HEK293 (cell line): Measurements from ENCODE around the gene KLHL18.

Experiments
- CTCF ChIA-PET: fragments of 350-600 bp; formaldehyde crosslinking; extraction: SDS; loops from one replicate; lab custom pipeline; 2021; ENCODE audit warnings: antibody characterized with exemption; lab: Yijun Ruan, JAX
- POLR2A ChIA-PET: fragments of 300-600 bp; formaldehyde crosslinking; extraction: SDS; loops from one replicate; lab custom pipeline; 2020; ENCODE audit warnings: antibody characterized with exemption, inconsistent platforms; lab: Yijun Ruan, JAX
- H3K27ac ChIP-seq: fragments of 200-500 bp; sonication (Bioruptor generic); 2 replicates; pipeline ENCODE4 v1.5.1; 2014; ENCODE audit warnings: low read depth, low read length, control low read depth, inconsistent platforms; ENCODE audit errors: extremely low read depth
- H3K36me3 ChIP-seq, 2 experiments: fragments of 200-500 bp in 1 of 2; sonication (Bioruptor generic) in 1 of 2; 1 replicate in 1 of 2; 2 replicates in 1 of 2; pipeline ENCODE4 v1.5.1; 2014 to 2017; ENCODE audit warnings: inconsistent platforms in 2 of 2, low read length in 2 of 2; ENCODE audit not compliant: control insufficient read depth in 2 of 2, insufficient read depth in 1 of 2
- H3K4me1 ChIP-seq: fragments of 200-500 bp; sonication (Bioruptor generic); 2 replicates; pipeline ENCODE4 v1.5.1; 2014; ENCODE audit warnings: mild to moderate bottlenecking, low read length, inconsistent platforms; ENCODE audit not compliant: control insufficient read depth, insufficient read depth
- H3K4me3 ChIP-seq: 2 replicates; pipeline ENCODE4 v1.5.1; 2011; ENCODE audit warnings: low read depth, mild to moderate bottlenecking, control low read depth, low read length, moderate library complexity
- H3K9me3 ChIP-seq: fragments of 200-500 bp; sonication (Bioruptor generic); 2 replicates; pipeline ENCODE4 v1.5.1; 2014; ENCODE audit warnings: low read depth, low read length, inconsistent platforms; ENCODE audit not compliant: control insufficient read depth, insufficient read depth
- BCL11A ChIP-seq: fragments of 450-650 bp; formaldehyde crosslinking; IDR thresholded peaks from 2 replicates; pipeline ENCODE4 v1.5.1; 2016; ENCODE audit warnings: low read depth, missing biosample characterization, missing genetic modification characterization
- FEZF1 ChIP-seq: fragments of 450-650 bp; formaldehyde crosslinking; IDR thresholded peaks from 2 replicates; pipeline ENCODE4 v1.5.1; 2016; ENCODE audit warnings: missing biosample characterization, missing genetic modification characterization
- HIC1 ChIP-seq: fragments of 450-650 bp; formaldehyde crosslinking; IDR thresholded peaks from 2 replicates; pipeline ENCODE4 v1.5.1; 2016; ENCODE audit warnings: missing biosample characterization, missing genetic modification characterization
- HOXA7 ChIP-seq: sonication (generic); formaldehyde crosslinking; IDR thresholded peaks from 2 replicates; pipeline ENCODE4 v1.8.1; 2022; ENCODE audit warnings: missing genetic modification reagents, borderline replicate concordance
- HOXD13 ChIP-seq: sonication (generic); formaldehyde crosslinking; IDR thresholded peaks from 2 replicates; pipeline ENCODE4 v1.8.0; 2022; ENCODE audit warnings: missing genetic modification reagents, borderline replicate concordance
- PBX3 ChIP-seq: sonication (generic); formaldehyde crosslinking; IDR thresholded peaks from 2 replicates; pipeline ENCODE4 v1.8.1; 2022; ENCODE audit warnings: mild to moderate bottlenecking, moderate library complexity, missing genetic modification reagents
- SP7 ChIP-seq: fragments of 450-650 bp; formaldehyde crosslinking; IDR thresholded peaks from 2 replicates; pipeline ENCODE4 v1.5.1; 2016; ENCODE audit warnings: missing biosample characterization, missing genetic modification characterization
- WT1 ChIP-seq: fragments of 450-650 bp; formaldehyde crosslinking; IDR thresholded peaks from 2 replicates; pipeline ENCODE4 v1.5.1; 2016; ENCODE audit warnings: missing biosample characterization, missing genetic modification characterization
- ZNF18 ChIP-seq: fragments of 450-650 bp; formaldehyde crosslinking; IDR thresholded peaks from 2 replicates; pipeline ENCODE4 v1.5.1; 2016; ENCODE audit warnings: missing biosample characterization, missing genetic modification characterization
- ZNF223 ChIP-seq: fragments of 450-650 bp; formaldehyde crosslinking; IDR thresholded peaks from 2 replicates; pipeline ENCODE4 v1.5.1; 2016; ENCODE audit warnings: missing biosample characterization, missing genetic modification characterization
- ZNF26 ChIP-seq: fragments of 450-650 bp; formaldehyde crosslinking; IDR thresholded peaks from 2 replicates; pipeline ENCODE4 v1.5.1; 2016; ENCODE audit warnings: missing biosample characterization, missing genetic modification characterization
- ZNF366 ChIP-seq: fragments of 450-650 bp; formaldehyde crosslinking; conservative IDR thresholded peaks from 2 replicates; pipeline ENCODE4 v1.5.1; 2016; ENCODE audit warnings: missing biosample characterization, missing genetic modification characterization
- ZNF449 ChIP-seq: fragments of 450-650 bp; formaldehyde crosslinking; IDR thresholded peaks from 2 replicates; pipeline ENCODE4 v1.5.1; 2017; ENCODE audit warnings: missing biosample characterization, mild to moderate bottlenecking, missing genetic modification characterization, moderate library complexity
- ZNF488 ChIP-seq: fragments of 450-650 bp; formaldehyde crosslinking; IDR thresholded peaks from 2 replicates; pipeline ENCODE4 v1.5.1; 2016; ENCODE audit warnings: missing biosample characterization, missing genetic modification characterization
- ZNF560 ChIP-seq: fragments of 450-650 bp; formaldehyde crosslinking; IDR thresholded peaks from 2 replicates; pipeline ENCODE4 v1.5.1; 2017; ENCODE audit warnings: missing biosample characterization, missing genetic modification characterization, borderline replicate concordance
- ZNF600 ChIP-seq: fragments of 450-650 bp; formaldehyde crosslinking; IDR thresholded peaks from 2 replicates; pipeline ENCODE4 v1.5.1; 2016; ENCODE audit warnings: missing biosample characterization, missing genetic modification characterization
- ZNF660 ChIP-seq: fragments of 450-650 bp; IDR thresholded peaks from 2 replicates; pipeline ENCODE4 v1.5.1; 2018; ENCODE audit warnings: missing biosample characterization, mild to moderate bottlenecking, missing genetic modification characterization
- ZNF707 ChIP-seq: fragments of 450-650 bp; formaldehyde crosslinking; IDR thresholded peaks from 2 replicates; pipeline ENCODE4 v1.5.1; 2016; ENCODE audit warnings: missing biosample characterization, missing genetic modification characterization
- ZNF777 ChIP-seq: fragments of 450-650 bp; formaldehyde crosslinking; IDR thresholded peaks from 2 replicates; pipeline ENCODE4 v1.5.1; 2017; ENCODE audit warnings: missing biosample characterization, missing genetic modification characterization, borderline replicate concordance
- ZSCAN5A ChIP-seq: fragments of 450-650 bp; formaldehyde crosslinking; IDR thresholded peaks from 2 replicates; pipeline ENCODE4 v1.5.1; 2016; ENCODE audit warnings: missing biosample characterization, missing genetic modification characterization

KLHL18 gene

GRCh38 chr3:47342151-47342550 lies 59.4 kb downstream of the KLHL18 start:
- Histone ChIP-seq H3K4me3 (no peak overlapping the region), H3K36me3 (peaks cover 0 to 83% of the 10 kb centered on the region in 2 experiments; a peak in 2 of 3 replicates), H3K9me3 (no peaks in the 10 kb centered on the region), H3K4me1 (no peaks in the 10 kb centered on the region), H3K27ac (no peak overlapping the region)
- POLR2A ChIA-PET = no interaction called here
- TF ChIP-seq HOXA7 (no peak), BCL11A (tag by site-specific recombination) (no peak), SP7 (tag by site-specific recombination) (no peak), ZNF660 (tag by site-specific recombination) (no peak), ZNF777 (tag by site-specific recombination) (no peak), ZNF26 (tag by site-specific recombination) (no peak), WT1 (tag by site-specific recombination) (no peak), ZNF223 (tag by site-specific recombination) (no peak), ZNF600 (tag by site-specific recombination) (no peak), HOXD13 (no peak), PBX3 (no peak), FEZF1 (tag by site-specific recombination) (no peak), ZNF488 (no peak), HIC1 (tag by site-specific recombination) (no peak), ZNF18 (tag by site-specific recombination) (no peak), ZNF449 (tag by site-specific recombination) (no peak), ZSCAN5A (tag by site-specific recombination) (no peak), ZNF560 (tag by site-specific recombination) (no peak), ZNF707 (no peak), ZNF366 (tag by site-specific recombination) (no peak)
- CTCF ChIA-PET = interaction anchor here (1.2 kb wide), 1 partner anchor 12 kb away, joined by 4 read pairs; no protein-coding TSS in a partner anchor
